Activated CD4-positive, alpha-beta memory T cell treated with anti-CD3 and anti-CD28 coated beads, Interleukin-2, amount 10 ng/mL, durations not matched to agents 7 days and 5 days (primary cell): ENCODE measurements around the gene MYMK. TPM values are rescaled to one million over a fixed set of nuclear protein-coding genes. Genes with fewer than 3 reads are reported as not detected.

ENCODE experiments used
- CTCF ChIA-PET: fragments of 350-600 bp; sonication (Branson Sonifier 250); formaldehyde crosslinking; loops from one replicate; lab custom pipeline; 2021; ENCODE audit warnings: antibody characterized with exemption, inconsistent platforms; lab: Charles Lee
- POLR2A ChIA-PET: fragments of 350-600 bp; sonication (Branson Sonifier 250); formaldehyde crosslinking; loops from one replicate; lab custom pipeline; 2021; ENCODE audit warnings: antibody characterized with exemption; lab: Charles Lee
- DNase-seq: peaks from one replicate; pipeline ENCODE4 v3.0.0-alpha.2; 2020
- H3K27ac Mint-ChIP-seq: one replicate; pipeline ENCODE4 v1.8.0; 2021; ENCODE audit warnings: mild to moderate bottlenecking, mixed read lengths
- H3K27me3 Mint-ChIP-seq: one replicate; pipeline ENCODE4 v1.8.0; 2021; ENCODE audit warnings: mixed read lengths
- H3K36me3 Mint-ChIP-seq: one replicate; pipeline ENCODE4 v1.8.0; 2021; ENCODE audit warnings: low read depth, mixed read lengths
- H3K4me1 Mint-ChIP-seq: one replicate; pipeline ENCODE4 v1.8.0; 2021; ENCODE audit warnings: mixed read lengths
- H3K4me3 Mint-ChIP-seq: one replicate; pipeline ENCODE4 v1.8.0; 2021; ENCODE audit warnings: mild to moderate bottlenecking, mixed read lengths
- H3K9me3 Mint-ChIP-seq: one replicate; pipeline ENCODE4 v1.8.0; 2021; ENCODE audit warnings: mixed read lengths
- total RNA-seq, 2 experiments: library from RNA; stranded (reverse); gene quantifications; one replicate each; pipeline ENCODE4 v1.2.3, GENCODE V29; 2021

Gene MYMK
- total RNA-seq, 2 experiments from 2014 or later, result not detected

GRCh38 chr9:133524146-133524545 is 613 bp downstream of the MYMK start:
- ChIA-PET POLR2A (no interaction called here), CTCF (no interaction called here)
- Mint-ChIP-seq H3K4me1 (no peaks in the 10 kb centered on the region), H3K27me3 (peaks cover 5% of the 10 kb centered on the region), H3K4me3 (no peak overlapping the region), H3K27ac (no peak overlapping the region), H3K36me3 (no peaks in the 10 kb centered on the region), H3K9me3 (no peaks in the 10 kb centered on the region)
- no peak for DNase-seq

GRCh38 chr9:133523106-133523505 is 1.7 kb downstream of the MYMK start:
- peaks cover 5% of the 10 kb centered on the region for H3K27me3 Mint-ChIP-seq
- CTCF ChIA-PET, result no interaction called here
- no peaks in the 10 kb centered on the region for H3K36me3 Mint-ChIP-seq
- no peak for DNase-seq
- H3K9me3 Mint-ChIP-seq, result no peaks in the 10 kb centered on the region
- no peak overlapping the region for H3K27ac Mint-ChIP-seq
- POLR2A ChIA-PET, result no interaction called here
- no peaks in the 10 kb centered on the region for H3K4me1 Mint-ChIP-seq
- no peak overlapping the region for H3K4me3 Mint-ChIP-seq

GRCh38 chr9:133522073-133522910 is 2.5 kb downstream of the MYMK start:
- ChIA-PET POLR2A (no interaction called here), CTCF (no interaction called here)

GRCh38 chr9:133521122-133522072 is 3.4 kb downstream of the MYMK start:
- no peaks in the 10 kb centered on the region for H3K9me3 Mint-ChIP-seq
- no peak overlapping the region for H3K27ac Mint-ChIP-seq
- POLR2A ChIA-PET, result no interaction called here
- DNase-seq, result no peak
- CTCF ChIA-PET, result no interaction called here
- H3K4me1 Mint-ChIP-seq, result no peaks in the 10 kb centered on the region
- peaks cover 5% of the 10 kb centered on the region for H3K27me3 Mint-ChIP-seq
- no peaks in the 10 kb centered on the region for H3K36me3 Mint-ChIP-seq
- H3K4me3 Mint-ChIP-seq, result no peak overlapping the region

More at GRCh38 chr9:133522073-133522910, 2.5 kb downstream of the MYMK start:
- Mint-ChIP-seq H3K36me3 (no peaks in the 10 kb centered on the region), H3K27ac (no peak overlapping the region), H3K4me1 (no peaks in the 10 kb centered on the region), H3K27me3 (peaks cover 5% of the 10 kb centered on the region), H3K9me3 (no peaks in the 10 kb centered on the region), H3K4me3 (no peak overlapping the region)
- no peak for DNase-seq

- Mint-ChIP-seq H3K27me3 (no peaks in the 10 kb centered on the region), H3K4me1 (no peaks in the 10 kb centered on the region), H3K27ac (no peak overlapping the region), H3K36me3 (no peaks in the 10 kb centered on the region), H3K4me3 (no peak overlapping the region), H3K9me3 (no peaks in the 10 kb centered on the region)
- DNase-seq, result no peak
- ChIA-PET CTCF (no interaction called here), POLR2A (no interaction called here)
Observed at GRCh38 chr9:133520121-133520835, 4.5 kb downstream of the MYMK start.

GRCh38 chr9:133519693-133520092 is 5.1 kb downstream of the MYMK start:
- Mint-ChIP-seq H3K36me3 (no peaks in the 10 kb centered on the region), H3K27me3 (no peaks in the 10 kb centered on the region), H3K9me3 (no peaks in the 10 kb centered on the region), H3K27ac (no peak overlapping the region), H3K4me3 (no peak overlapping the region), H3K4me1 (no peaks in the 10 kb centered on the region)
- ChIA-PET POLR2A (no interaction called here), CTCF (no interaction called here)
- no peak for DNase-seq

GRCh38 chr9:133518706-133519449 is 5.9 kb downstream of the MYMK start:
- CTCF ChIA-PET, result no interaction called here
- Mint-ChIP-seq H3K36me3 (no peaks in the 10 kb centered on the region), H3K4me1 (no peaks in the 10 kb centered on the region), H3K27me3 (no peaks in the 10 kb centered on the region), H3K4me3 (no peak overlapping the region), H3K9me3 (no peaks in the 10 kb centered on the region), H3K27ac (no peak overlapping the region)
- POLR2A ChIA-PET, result no interaction called here
- DNase-seq, result no peak

- no peak for DNase-seq
- Mint-ChIP-seq H3K36me3 (no peaks in the 10 kb centered on the region), H3K4me3 (no peak overlapping the region), H3K4me1 (no peaks in the 10 kb centered on the region), H3K27me3 (no peaks in the 10 kb centered on the region), H3K9me3 (no peaks in the 10 kb centered on the region), H3K27ac (no peak overlapping the region)
- CTCF ChIA-PET, result no interaction called here
- POLR2A ChIA-PET, result no interaction called here
Observed at GRCh38 chr9:133518200-133518599, 6.6 kb downstream of the MYMK start.

- Mint-ChIP-seq H3K36me3 (no peaks in the 10 kb centered on the region), H3K9me3 (no peaks in the 10 kb centered on the region), H3K27ac (no peak overlapping the region), H3K27me3 (no peaks in the 10 kb centered on the region), H3K4me1 (no peaks in the 10 kb centered on the region), H3K4me3 (no peak overlapping the region)
- ChIA-PET CTCF (no interaction called here), POLR2A (no interaction called here)
- DNase-seq, result no peak
Observed at GRCh38 chr9:133517711-133518110, 7.0 kb downstream of the MYMK start.

- no peak overlapping the region for H3K4me3 Mint-ChIP-seq
- no peaks in the 10 kb centered on the region for H3K36me3 Mint-ChIP-seq
- no peak overlapping the region for H3K27ac Mint-ChIP-seq
- H3K9me3 Mint-ChIP-seq, result no peaks in the 10 kb centered on the region
- ChIA-PET POLR2A (no interaction called here), CTCF (no interaction called here)
- no peaks in the 10 kb centered on the region for H3K4me1 Mint-ChIP-seq
- no peaks in the 10 kb centered on the region for H3K27me3 Mint-ChIP-seq
- no peak for DNase-seq
Observed at GRCh38 chr9:133516961-133517350, 7.8 kb downstream of the MYMK start.

GRCh38 chr9:133516256-133516960 is 8.4 kb downstream of the MYMK start:
- Mint-ChIP-seq H3K9me3 (no peaks in the 10 kb centered on the region), H3K27me3 (no peaks in the 10 kb centered on the region), H3K27ac (no peak overlapping the region), H3K36me3 (no peaks in the 10 kb centered on the region), H3K4me3 (no peak overlapping the region), H3K4me1 (no peaks in the 10 kb centered on the region)
- DNase-seq, result no peak
- ChIA-PET POLR2A (no interaction called here), CTCF (no interaction called here)

- ChIA-PET POLR2A (no interaction called here), CTCF (no interaction called here)
- no peaks in the 10 kb centered on the region for H3K27me3 Mint-ChIP-seq
- DNase-seq, result no peak
- H3K4me1 Mint-ChIP-seq, result no peaks in the 10 kb centered on the region
- no peaks in the 10 kb centered on the region for H3K36me3 Mint-ChIP-seq
- H3K27ac Mint-ChIP-seq, result no peak overlapping the region
- no peaks in the 10 kb centered on the region for H3K9me3 Mint-ChIP-seq
- H3K4me3 Mint-ChIP-seq, result no peak overlapping the region
Observed at GRCh38 chr9:133515615-133516255, 9.0 kb downstream of the MYMK start.
